ENCODE results near the gene LGALS14.

- TF ChIP-seq, protein P1, sequence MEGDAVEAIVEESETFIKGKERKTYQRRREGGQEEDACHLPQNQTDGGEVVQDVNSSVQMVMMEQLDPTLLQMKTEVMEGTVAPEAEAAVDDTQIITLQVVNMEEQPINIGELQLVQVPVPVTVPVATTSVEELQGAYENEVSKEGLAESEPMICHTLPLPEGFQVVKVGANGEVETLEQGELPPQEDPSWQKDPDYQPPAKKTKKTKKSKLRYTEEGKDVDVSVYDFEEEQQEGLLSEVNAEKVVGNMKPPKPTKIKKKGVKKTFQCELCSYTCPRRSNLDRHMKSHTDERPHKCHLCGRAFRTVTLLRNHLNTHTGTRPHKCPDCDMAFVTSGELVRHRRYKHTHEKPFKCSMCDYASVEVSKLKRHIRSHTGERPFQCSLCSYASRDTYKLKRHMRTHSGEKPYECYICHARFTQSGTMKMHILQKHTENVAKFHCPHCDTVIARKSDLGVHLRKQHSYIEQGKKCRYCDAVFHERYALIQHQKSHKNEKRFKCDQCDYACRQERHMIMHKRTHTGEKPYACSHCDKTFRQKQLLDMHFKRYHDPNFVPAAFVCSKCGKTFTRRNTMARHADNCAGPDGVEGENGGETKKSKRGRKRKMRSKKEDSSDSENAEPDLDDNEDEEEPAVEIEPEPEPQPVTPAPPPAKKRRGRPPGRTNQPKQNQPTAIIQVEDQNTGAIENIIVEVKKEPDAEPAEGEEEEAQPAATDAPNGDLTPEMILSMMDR (IDR thresholded peaks at IDR 0.05) = no peak
- TF ChIP-seq EP300 (IDR thresholded peaks at IDR 0.05) = no peak
Observed at GRCh38 chr19:39704181-39705044, at the start of gene LGALS14.
